ENCODE data around the gene RABGAP1L. TPM values are rescaled to one million over a fixed set of nuclear protein-coding genes. Genes with fewer than 3 reads are reported as not detected.
"Not testable (repeated sequence)": the region's sequence is repeated elsewhere in the genome, so short reads cannot be mapped to it uniquely, and the experiment has no call there.

Gene RABGAP1L
- total and polyA plus RNA-seq, 10 donors = 30.3 to 125 (median 77.7) TPM

GRCh38 chr1:174839211-174839610 lies 679.9 kb downstream of the RABGAP1L start:
- intact Hi-C loops (cut with DNase I; ENCODE audit: low total_unique reads) = no loop called here
- H3K4me3 ChIP-seq = no peak overlapping the region
- no peaks in the 10 kb centered on the region for H3K9me3 ChIP-seq
- no peaks in the 10 kb centered on the region for H3K27me3 ChIP-seq (replicated peaks in 1 of 7)
- TF ChIP-seq CTCF (IDR thresholded peaks at IDR 0.05 in 8 of 11, conservative IDR thresholded peaks at IDR 0.05 in 3 of 11) (no peak), POLR2AphosphoS5 (IDR thresholded peaks at IDR 0.05) (no peak), POLR2A (IDR thresholded peaks at IDR 0.05) (no peak)
- 90 to 97% (median 95%) methylated on average over 1 of the region's 1 CpG for WGBS, 5 donors
- H3K36me3 ChIP-seq = no peaks in the 10 kb centered on the region
- peaks cover 0 to 15% (median 6%) of the 10 kb centered on the region in 6 donors for H3K4me1 ChIP-seq
- H3K27ac ChIP-seq = no peak overlapping the region
- no peak for DNase-seq

- WGBS, 5 donors = 0 to 27% (median 19%) methylated on average over 1 of the region's 1 CpG
- Histone ChIP-seq H3K9me3 (no peaks in the 10 kb centered on the region), H3K4me3 (no peak overlapping the region), H3K4me1 (peaks cover 0 to 15% (median 6%) of the 10 kb centered on the region in 6 donors), H3K36me3 (no peaks in the 10 kb centered on the region), H3K27me3 (replicated peaks in 1 of 7) (no peaks in the 10 kb centered on the region), H3K27ac (no peak overlapping the region)
- DNase-seq = no peak
- no peak for TF ChIP-seq POLR2AphosphoS5 (IDR thresholded peaks at IDR 0.05)
- TF ChIP-seq POLR2A (IDR thresholded peaks at IDR 0.05) = no peak
- TF ChIP-seq CTCF (IDR thresholded peaks at IDR 0.05 in 8 of 11, conservative IDR thresholded peaks at IDR 0.05 in 3 of 11) = no peak
- intact Hi-C loops (cut with DNase I; ENCODE audit: low total_unique reads) = no loop called here
Measured at GRCh38 chr1:174841747-174842146, 682.4 kb downstream of the RABGAP1L start.

- WGBS, 5 donors = 86 to 97% (median 91%) methylated on average over 7 to 25 of the region's 36 CpGs
Measured at GRCh38 chr1:174848593-174849560, 689.6 kb downstream of the RABGAP1L start.

GRCh38 chr1:174850726-174851125 lies 691.4 kb downstream of the RABGAP1L start:
- intact Hi-C loops (cut with DNase I; ENCODE audit: low total_unique reads) = no loop called here
- Histone ChIP-seq H3K9me3 (no peaks in the 10 kb centered on the region), H3K27me3 (replicated peaks in 1 of 7) (no peaks in the 10 kb centered on the region), H3K27ac (no peak overlapping the region), H3K36me3 (no peaks in the 10 kb centered on the region), H3K4me3 (no peak overlapping the region), H3K4me1 (no peaks in the 10 kb centered on the region)
- TF ChIP-seq POLR2A (IDR thresholded peaks at IDR 0.05) (no peak), POLR2AphosphoS5 (IDR thresholded peaks at IDR 0.05) (no peak), CTCF (IDR thresholded peaks at IDR 0.05 in 8 of 11, conservative IDR thresholded peaks at IDR 0.05 in 3 of 11) (no peak)
- DNase-seq = no peak
- 84 to 94% (median 92%) methylated on average over 1 of the region's 1 CpG for WGBS, 5 donors

More at GRCh38 chr1:174848593-174849560, 689.6 kb downstream of the RABGAP1L start:
- DNase-seq; intact Hi-C loops (cut with DNase I; ENCODE audit: low total_unique reads); H3K4me3 ChIP-seq; H3K9me3 ChIP-seq; H3K36me3 ChIP-seq; H3K27me3 ChIP-seq (replicated peaks in 1 of 7); H3K4me1 ChIP-seq; H3K27ac ChIP-seq: not testable (repeated sequence)

Measured in spleen (tissue), 11 donors.